Measurements from ENCODE around the gene ROBO2. TPM values are rescaled to one million over a fixed set of nuclear protein-coding genes. Genes with fewer than 3 reads are reported as not detected.

The ROBO2 gene
- total and polyA plus RNA-seq, 2 donors from 2014 or later, result 1.3 to 1.6 TPM

GRCh38 chr3:77028005-77028404, 11.9 kb upstream of the ROBO2 start:
- intact Hi-C loops (cut with DNase I), result no loop called here
- Histone ChIP-seq H3K27ac (ENCODE audit: low read depth in 2 of 2, low read length in 2 of 2) (no peak overlapping the region), H3K27me3 (ENCODE audit: control insufficient read depth, insufficient read depth, low read length) (no peaks in the 10 kb centered on the region), H3K4me1 (ENCODE audit: control insufficient read depth in 2 of 3, insufficient read depth in 2 of 3, low read depth in 1 of 3, low read length in 3 of 3) (no peaks in the 10 kb centered on the region), H3K9me3 (ENCODE audit: control insufficient read depth in 2 of 3, insufficient read depth in 1 of 3, low read length in 3 of 3) (no peaks in the 10 kb centered on the region), H3K9ac (ENCODE audit: low read length in 3 of 3) (no peak overlapping the region), H3K4me3 (ENCODE audit: low read length in 3 of 3) (no peak overlapping the region), H3K36me3 (ENCODE audit: control insufficient read depth in 2 of 3, insufficient read depth in 3 of 3, low read length in 3 of 3) (no peaks in the 10 kb centered on the region)
- no peak for FAIRE-seq
- TF ChIP-seq CTCF (IDR thresholded peaks at IDR 0.05; ENCODE audit: borderline replicate concordance, extremely low read depth, insufficient read depth), result no peak
- DNase-seq, result peak in 1 of 5 donors; percentile 33

GRCh38 chr3:77038468-77038929, 1.4 kb upstream of the ROBO2 start:
- Histone ChIP-seq H3K9me3 (ENCODE audit: control insufficient read depth in 2 of 3, insufficient read depth in 1 of 3, low read length in 3 of 3) (no peaks in the 10 kb centered on the region), H3K4me1 (ENCODE audit: control insufficient read depth in 2 of 3, insufficient read depth in 2 of 3, low read depth in 1 of 3, low read length in 3 of 3) (peaks cover 0 to 3% (median 0%) of the 10 kb centered on the region in 3 donors), H3K9ac (ENCODE audit: low read length in 3 of 3) (peak overlapping the region in 1 of 3 donors; percentile 81), H3K4me3 (ENCODE audit: low read length in 3 of 3) (peak overlapping the region; percentile 48 to 89 (median 61)), H3K27me3 (ENCODE audit: control insufficient read depth, insufficient read depth, low read length) (no peaks in the 10 kb centered on the region), H3K27ac (ENCODE audit: low read depth in 2 of 2, low read length in 2 of 2) (no peak overlapping the region), H3K36me3 (ENCODE audit: control insufficient read depth in 2 of 3, insufficient read depth in 3 of 3, low read length in 3 of 3) (no peaks in the 10 kb centered on the region)
- intact Hi-C loops (cut with DNase I), result loop anchor here (10.0 kb wide), 1 partner anchor 216 kb away; no protein-coding TSS in a partner anchor
- DNase-seq, result peak; percentile 80 to 97 (median 91)
- peak; percentile 55 for TF ChIP-seq CTCF (IDR thresholded peaks at IDR 0.05; ENCODE audit: borderline replicate concordance, extremely low read depth, insufficient read depth)
- FAIRE-seq, result peak; percentile 75

- H3K9me3 ChIP-seq (ENCODE audit: control insufficient read depth in 2 of 3, insufficient read depth in 1 of 3, low read length in 3 of 3), result no peaks in the 10 kb centered on the region
- H3K9ac ChIP-seq (ENCODE audit: low read length in 3 of 3), result peak overlapping the region in 2 of 3 donors; percentile 13 to 81
- intact Hi-C loops (cut with DNase I), result loop anchor here (10.0 kb wide), 1 partner anchor 216 kb away; no protein-coding TSS in a partner anchor
- H3K27ac ChIP-seq (ENCODE audit: low read depth in 2 of 2, low read length in 2 of 2), result no peak overlapping the region
- FAIRE-seq (no peak), DNase-seq (peak in 3 of 5 donors; percentile 78 to 90 (median 85))
- H3K36me3 ChIP-seq (ENCODE audit: control insufficient read depth in 2 of 3, insufficient read depth in 3 of 3, low read length in 3 of 3), result no peaks in the 10 kb centered on the region
- H3K4me1 ChIP-seq (ENCODE audit: control insufficient read depth in 2 of 3, insufficient read depth in 2 of 3, low read depth in 1 of 3, low read length in 3 of 3), result peaks cover 0 to 3% (median 0%) of the 10 kb centered on the region in 3 donors
- H3K4me3 ChIP-seq (ENCODE audit: low read length in 3 of 3), result peak overlapping the region; percentile 48 to 89 (median 61)
- TF ChIP-seq CTCF (IDR thresholded peaks at IDR 0.05; ENCODE audit: borderline replicate concordance, extremely low read depth, insufficient read depth), result no peak
- H3K27me3 ChIP-seq (ENCODE audit: control insufficient read depth, insufficient read depth, low read length), result no peaks in the 10 kb centered on the region
Observed at GRCh38 chr3:77038930-77039605, 831 bp upstream of the ROBO2 start.
